PFSK-1 (cell line): ENCODE measurements around the gene CASR.

Experiments used
- FOXP2 ChIP-seq: optimal IDR thresholded peaks from 2 replicates; pipeline ENCODE3; 2011; ENCODE audit warnings: borderline replicate concordance, control low read depth, inconsistent platforms; ENCODE audit not compliant: insufficient read depth; ENCODE audit errors: extremely low read length, extremely low read depth
- POLR2AphosphoS5 ChIP-seq: IDR thresholded peaks from 2 replicates; pipeline ENCODE4 v1.6.1; 2012; ENCODE audit warnings: low read depth, mild to moderate bottlenecking, control low read depth, low read length, moderate library complexity
- REST ChIP-seq, 2 experiments: IDR thresholded peaks; 2 replicates each; pipeline versions ENCODE4 v1.6.1 to v1.8.0; 2011 to 2012; ENCODE audit warnings: low read depth in 2 of 2, low read length in 2 of 2, control low read depth in 1 of 2, inconsistent platforms in 1 of 2, mild to moderate bottlenecking in 1 of 2, moderate library complexity in 1 of 2; ENCODE audit not compliant: insufficient read depth in 1 of 2
- SIN3A ChIP-seq: IDR thresholded peaks from 2 replicates; pipeline ENCODE4 v1.6.1; 2012; ENCODE audit warnings: mild to moderate bottlenecking, low read length, moderate library complexity, borderline replicate concordance; ENCODE audit not compliant: insufficient read depth
- TAF1 ChIP-seq: IDR thresholded peaks from 2 replicates; pipeline ENCODE4 v1.6.1; 2012; ENCODE audit warnings: low read length, control low read depth, borderline replicate concordance; ENCODE audit not compliant: insufficient read depth

The CASR gene

GRCh38 chr3:122251428-122251827, 68.0 kb downstream of the CASR start:
- TF ChIP-seq FOXP2 (no peak), SIN3A (no peak), POLR2AphosphoS5 (no peak), TAF1 (no peak), REST (IDR thresholded peaks at IDR 0.05; ENCODE audit: insufficient read depth in 1 of 2, low read depth in 2 of 2, low read length in 2 of 2) (no peak)

- TF ChIP-seq REST (IDR thresholded peaks at IDR 0.05; ENCODE audit: insufficient read depth in 1 of 2, low read depth in 2 of 2, low read length in 2 of 2) (no peak), SIN3A (no peak), FOXP2 (no peak), TAF1 (no peak), POLR2AphosphoS5 (no peak)
These were observed 70.1 kb downstream of the CASR start for GRCh38 chr3:122253581-122253980.

DNA sequence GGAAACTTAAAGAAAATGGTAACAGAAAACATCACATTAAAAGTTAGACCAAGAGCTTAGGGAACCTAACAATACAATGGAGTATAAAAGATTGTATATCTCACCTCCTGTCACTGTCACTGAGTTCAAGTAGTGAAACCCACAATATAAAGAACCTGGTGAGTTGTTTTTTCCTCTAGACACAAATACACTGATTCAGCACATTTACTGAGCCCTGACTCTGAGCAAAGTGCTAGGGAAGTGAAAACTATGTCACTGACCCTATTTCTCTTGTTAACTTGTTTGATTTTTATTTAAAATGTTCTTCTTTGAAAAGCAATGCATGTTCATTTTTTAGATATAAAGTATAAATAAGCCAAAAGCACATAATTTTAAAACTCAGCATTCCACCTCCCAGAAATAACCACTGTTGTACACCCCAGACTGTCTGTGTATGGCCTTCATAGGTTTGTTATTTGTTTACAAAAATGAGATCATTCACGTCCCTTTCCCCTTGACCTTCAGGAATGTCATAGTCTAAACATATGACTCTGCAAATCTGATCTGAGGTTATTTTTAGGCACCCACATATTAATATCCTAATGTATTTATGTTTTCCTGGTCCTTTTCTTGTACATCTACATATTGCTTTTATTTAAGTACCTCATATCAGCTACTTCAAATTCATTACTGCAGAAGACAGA, 72.4 kb downstream of the CASR start:
- TF ChIP-seq POLR2AphosphoS5, result no peak
- no peak for TF ChIP-seq SIN3A
- no peak for TF ChIP-seq FOXP2
- no peak for TF ChIP-seq REST (IDR thresholded peaks at IDR 0.05; ENCODE audit: insufficient read depth in 1 of 2, low read depth in 2 of 2, low read length in 2 of 2)
- no peak for TF ChIP-seq TAF1

DNA sequence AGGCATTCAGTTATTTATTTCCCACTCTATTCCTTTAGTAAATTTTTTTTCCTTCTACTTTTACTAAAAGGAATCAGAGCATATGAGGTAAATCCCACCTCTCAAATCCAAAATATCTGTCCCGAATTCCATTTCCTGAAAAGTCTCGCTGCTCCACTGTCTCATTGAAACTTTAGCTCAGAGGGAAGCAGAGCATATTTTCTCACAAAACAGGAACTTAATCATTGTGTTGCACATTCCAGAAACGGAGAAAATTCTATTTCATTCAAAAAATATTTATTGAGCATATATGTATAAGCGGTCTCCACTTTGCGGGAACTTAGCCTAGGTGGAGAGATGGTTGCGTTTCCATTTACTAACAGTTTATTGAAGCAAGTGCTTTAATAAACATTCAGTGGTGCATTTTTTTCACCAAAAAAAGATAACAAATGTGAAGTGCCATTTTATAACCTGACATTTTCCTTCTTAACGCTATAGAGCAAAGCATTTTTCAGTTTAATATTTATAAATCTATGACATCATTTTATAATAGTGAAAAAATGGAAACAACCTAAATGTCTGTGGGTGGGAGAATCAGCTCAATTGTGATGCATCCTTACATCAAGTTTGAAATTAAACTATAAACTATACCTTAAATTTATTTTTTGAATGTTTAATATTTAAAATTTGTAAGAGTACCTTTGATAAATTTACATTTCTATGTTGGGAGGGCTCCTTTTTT, 74.3 kb downstream of the CASR start:
- TF ChIP-seq POLR2AphosphoS5 (no peak), SIN3A (no peak)

DNA sequence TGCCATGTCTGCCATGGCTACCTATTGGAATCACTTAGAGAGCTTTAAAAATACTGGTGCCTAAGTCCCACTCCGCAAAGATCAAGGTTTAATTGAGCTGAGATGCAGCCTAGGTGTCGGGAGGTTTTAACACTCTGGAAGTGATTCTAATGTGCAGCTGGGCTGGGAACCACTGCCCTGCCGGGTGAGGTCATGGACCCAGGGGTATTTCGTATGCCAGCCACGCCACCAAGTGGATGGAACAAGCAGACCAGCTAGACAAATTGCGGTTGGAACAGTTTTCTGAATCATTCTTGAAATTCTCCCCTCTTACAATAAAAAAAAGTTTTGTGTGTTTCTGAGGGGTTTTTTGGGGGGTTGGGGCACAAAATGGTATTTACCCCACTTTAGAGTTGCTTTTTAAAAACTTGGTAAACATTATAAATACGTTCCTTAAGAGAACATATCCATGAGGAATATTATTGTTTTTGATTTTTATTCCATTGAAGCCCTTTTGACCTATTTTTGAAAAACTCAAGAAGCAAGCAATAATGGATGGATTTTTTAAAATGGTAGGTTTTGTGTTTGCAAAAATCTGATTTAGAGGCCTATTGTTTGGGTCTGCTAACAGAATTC, 75.4 kb downstream of the CASR start:
- no peak for TF ChIP-seq POLR2AphosphoS5
- no peak for TF ChIP-seq TAF1
- TF ChIP-seq REST (IDR thresholded peaks at IDR 0.05; ENCODE audit: insufficient read depth in 1 of 2, low read depth in 2 of 2, low read length in 2 of 2), result no peak
- TF ChIP-seq SIN3A, result no peak
- no peak for TF ChIP-seq FOXP2
